Ishikawa (cell line): Measurements from ENCODE around the gene TNIP2.

Experiments used
- EP300 ChIP-seq: IDR thresholded peaks from 2 replicates; pipeline ENCODE4 v1.6.1; 2012; ENCODE audit warnings: borderline replicate concordance
- TAF1 ChIP-seq: IDR thresholded peaks from 2 replicates; pipeline ENCODE4 v1.6.1; 2012; ENCODE audit warnings: low read depth, mild to moderate bottlenecking
- TF ChIP-seq, protein P1 (sequence below): IDR thresholded peaks from 2 replicates; pipeline ENCODE4 v1.6.1; 2012

DNA sequence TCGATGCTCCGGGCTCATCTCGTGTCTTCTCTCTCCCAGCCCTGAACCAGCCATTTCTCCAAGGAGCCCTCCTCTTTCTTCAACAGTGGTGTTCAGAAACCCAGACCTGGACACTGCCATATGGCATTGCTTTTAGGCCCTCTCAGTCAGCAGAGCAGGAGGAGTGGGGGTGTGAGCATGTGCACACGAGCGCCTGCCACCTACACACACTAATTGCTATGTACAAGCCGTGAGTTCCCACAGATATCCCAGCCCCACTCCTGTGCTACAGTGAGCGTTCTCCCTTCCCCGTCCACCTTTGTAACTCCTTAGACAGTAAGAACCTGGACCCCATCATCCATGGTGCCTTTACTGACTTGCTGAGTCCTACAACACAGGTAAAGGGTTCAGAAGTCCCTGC is 53.8 kb downstream of the TNIP2 start:
- TF ChIP-seq TAF1, result no peak
- TF ChIP-seq, protein P1, sequence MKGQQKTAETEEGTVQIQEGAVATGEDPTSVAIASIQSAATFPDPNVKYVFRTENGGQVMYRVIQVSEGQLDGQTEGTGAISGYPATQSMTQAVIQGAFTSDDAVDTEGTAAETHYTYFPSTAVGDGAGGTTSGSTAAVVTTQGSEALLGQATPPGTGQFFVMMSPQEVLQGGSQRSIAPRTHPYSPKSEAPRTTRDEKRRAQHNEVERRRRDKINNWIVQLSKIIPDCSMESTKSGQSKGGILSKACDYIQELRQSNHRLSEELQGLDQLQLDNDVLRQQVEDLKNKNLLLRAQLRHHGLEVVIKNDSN, result no peak
- TF ChIP-seq EP300, result no peak
